Measurements from ENCODE around the gene MRPL50.

- TF ChIP-seq EP300 (IDR thresholded peaks at IDR 0.05; ENCODE audit: borderline replicate concordance): no peak
- TF ChIP-seq FOXM1 (IDR thresholded peaks at IDR 0.05; ENCODE audit: borderline replicate concordance, low read depth): no peak
- no peak for TF ChIP-seq EGR1 (IDR thresholded peaks at IDR 0.05)
- no peak for TF ChIP-seq ZBTB7A (IDR thresholded peaks at IDR 0.05; ENCODE audit: low read depth)
- no peak for TF ChIP-seq USF1 (IDR thresholded peaks at IDR 0.05)
- TF ChIP-seq MAX (IDR thresholded peaks at IDR 0.05): no peak
- TF ChIP-seq CREB1 (IDR thresholded peaks at IDR 0.05; ENCODE audit: low read depth): no peak
- no peak for TF ChIP-seq REST (IDR thresholded peaks at IDR 0.05; ENCODE audit: low read depth)
- TF ChIP-seq RAD21 (IDR thresholded peaks at IDR 0.05; ENCODE audit: low read depth): no peak
- no peak for TF ChIP-seq YY1 (IDR thresholded peaks at IDR 0.05; ENCODE audit: low read depth)
- TF ChIP-seq TAF1 (IDR thresholded peaks at IDR 0.05; ENCODE audit: low read depth): no peak
- no peak for TF ChIP-seq NFIC (IDR thresholded peaks at IDR 0.05)
- TF ChIP-seq CEBPB (IDR thresholded peaks at IDR 0.05): no peak
Measured at GRCh38 chr9:101366038-101366756, 32.2 kb downstream of the MRPL50 start.
